HG02970 (cell line): ENCODE data around the gene LIAS.
"Not testable (repeated sequence)": the region's sequence is repeated elsewhere in the genome, so short reads cannot be mapped to it uniquely, and the experiment has no call there.

ENCODE experiments used
- ATAC-seq: cut with Tn5 transposase; IDR thresholded peaks from one replicate; pipeline ENCODE4 v1.9.1; 2021; ENCODE audit warnings: mild to moderate bottlenecking, moderate library complexity, moderate number of reproducible peaks; ENCODE audit not compliant: unreplicated experiment, low FRiP score

LIAS gene

GRCh38 chr4:39452860-39453587 lies 5.8 kb upstream of the LIAS start:
- no peak for ATAC-seq

- no peak for ATAC-seq
Observed at GRCh38 chr4:39453738-39454137, 5.1 kb upstream of the LIAS start.

- ATAC-seq, result no peak
Observed at GRCh38 chr4:39455486-39455885, 3.4 kb upstream of the LIAS start.

- ATAC-seq, result no peak
Observed at GRCh38 chr4:39456946-39457763, 1.7 kb upstream of the LIAS start.

GRCh38 chr4:39458161-39458504 lies 723 bp upstream of the LIAS start:
- ATAC-seq, result not testable (repeated sequence)

- ATAC-seq, result no peak
Observed at GRCh38 chr4:39464886-39465501, 6.1 kb downstream of the LIAS start.

- no peak for ATAC-seq
Observed at GRCh38 chr4:39466747-39467146, 7.9 kb downstream of the LIAS start.

GRCh38 chr4:39467464-39467863 lies 8.6 kb downstream of the LIAS start:
- ATAC-seq, result no peak

- peak; percentile 67 for ATAC-seq
Observed at GRCh38 chr4:39469429-39470077, 10.7 kb downstream of the LIAS start.

GRCh38 chr4:39470402-39470801 lies 11.5 kb downstream of the LIAS start:
- ATAC-seq, result no peak

GRCh38 chr4:39472396-39472795 lies 13.5 kb downstream of the LIAS start:
- no peak for ATAC-seq

- no peak for ATAC-seq
Observed at GRCh38 chr4:39476187-39476895, 17.5 kb downstream of the LIAS start.

GRCh38 chr4:39480251-39480650 lies 21.4 kb downstream of the LIAS start:
- ATAC-seq, result no peak

- no peak for ATAC-seq
Observed at GRCh38 chr4:39480902-39481695, 22.2 kb downstream of the LIAS start.

- no peak for ATAC-seq
Observed at GRCh38 chr4:39484582-39485272, 25.9 kb downstream of the LIAS start.

- ATAC-seq, result no peak
Observed at GRCh38 chr4:39486221-39486804, 27.5 kb downstream of the LIAS start.

- no peak for ATAC-seq
Observed at GRCh38 chr4:39490322-39490721, 31.5 kb downstream of the LIAS start.

GRCh38 chr4:39494354-39494753 lies 35.5 kb downstream of the LIAS start:
- no peak for ATAC-seq
